MCF 10A (cell line): ENCODE measurements around the gene SHKBP1. TPM values are rescaled to one million over a fixed set of nuclear protein-coding genes. Genes with fewer than 3 reads are reported as not detected.
A peak's percentile ranks its signal among the peaks of the same experiment; 100 is the strongest.

ENCODE experiments used
- BruUV-seq: library from RNA; stranded (reverse); fragments of 400-500 nt; replicated peaks from 2 replicates; lab custom pipeline; 2021; lab: Mats Ljungman, UMichigan
- CTCF ChIA-PET: fragments of 300-600 bp; sonication (Branson Sonifier 250); formaldehyde crosslinking; extraction: SDS; loops from one replicate; lab custom pipeline; 2021; ENCODE audit warnings: antibody characterized with exemption, inconsistent platforms; lab: Yijun Ruan, JAX
- POLR2A ChIA-PET: fragments of 300-600, 350-650 bp; sonication (Branson Sonifier 250); formaldehyde crosslinking; extraction: SDS; loops from one replicate; lab custom pipeline; 2020; ENCODE audit warnings: antibody characterized with exemption, inconsistent platforms; lab: Yijun Ruan, JAX
- DNase-seq: peaks from one replicate; pipeline ENCODE4 v3.0.0-alpha.2; 2018; ENCODE audit not compliant: unreplicated experiment
- H3K27ac Mint-ChIP-seq: one replicate; pipeline ENCODE4 v1.8.0; 2022; ENCODE audit warnings: mild to moderate bottlenecking, low read depth, mixed read lengths; ENCODE audit not compliant: unreplicated experiment
- H3K27me3 Mint-ChIP-seq: one replicate; pipeline ENCODE4 v1.8.0; 2022; ENCODE audit warnings: mixed read lengths; ENCODE audit not compliant: insufficient read depth, unreplicated experiment
- H3K36me3 Mint-ChIP-seq: one replicate; pipeline ENCODE4 v1.8.0; 2022; ENCODE audit warnings: mild to moderate bottlenecking, moderate library complexity, mixed read lengths; ENCODE audit not compliant: insufficient read depth, unreplicated experiment
- H3K4me1 Mint-ChIP-seq: one replicate; pipeline ENCODE4 v1.8.0; 2022; ENCODE audit warnings: mixed read lengths; ENCODE audit not compliant: insufficient read depth, unreplicated experiment
- H3K4me3 Mint-ChIP-seq: one replicate; pipeline ENCODE4 v1.8.0; 2022; ENCODE audit warnings: mild to moderate bottlenecking, moderate library complexity, mixed read lengths; ENCODE audit not compliant: unreplicated experiment
- H3K9me3 Mint-ChIP-seq: one replicate; pipeline ENCODE4 v1.8.0; 2022; ENCODE audit warnings: mixed read lengths; ENCODE audit not compliant: unreplicated experiment
- intact Hi-C: fragments of 100-400 bp; cut with micrococcal nuclease; formaldehyde crosslinking; loops from 2 replicates; pipeline ENCODE4 v1.14.1; 2022
- total RNA-seq: library from RNA; stranded (reverse); gene quantifications from 2 replicates; pipeline ENCODE4 v1.2.3, GENCODE V29; 2022
- TF ChIP-seq, protein P1 (sequence below): fragments of 200-600 bp; IDR thresholded peaks from one replicate; pipeline ENCODE4 v1.8.0; 2022; ENCODE audit warnings: antibody characterized with exemption, mild to moderate bottlenecking; ENCODE audit not compliant: unreplicated experiment

The SHKBP1 gene
- total RNA-seq, 1 experiment from 2014 or later: 41.5 TPM

DNA sequence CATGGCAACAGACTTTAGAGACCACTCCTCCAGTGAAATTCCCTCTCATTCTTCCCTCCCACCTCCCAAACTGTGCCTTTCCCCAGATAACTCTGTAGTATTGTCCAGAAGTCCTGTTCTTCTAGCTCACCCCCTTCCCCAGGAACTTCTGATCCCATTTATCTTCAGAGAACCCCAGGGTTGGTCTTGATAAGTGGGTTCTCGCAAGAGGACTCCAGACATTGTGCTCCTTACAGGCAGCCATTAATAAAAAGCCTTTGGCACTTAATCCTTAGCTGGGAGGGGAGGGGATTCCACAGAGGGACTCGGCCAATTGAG, 26.4 kb downstream of the SHKBP1 start:
- CTCF ChIA-PET: interaction anchor here (0.6 to 4.0 kb wide), 13 partner anchors 27 to 305 kb away, joined by 3 to 40 read pairs (median 4); partner anchors contain the start of gene BLVRB
- TF ChIP-seq, protein P1, sequence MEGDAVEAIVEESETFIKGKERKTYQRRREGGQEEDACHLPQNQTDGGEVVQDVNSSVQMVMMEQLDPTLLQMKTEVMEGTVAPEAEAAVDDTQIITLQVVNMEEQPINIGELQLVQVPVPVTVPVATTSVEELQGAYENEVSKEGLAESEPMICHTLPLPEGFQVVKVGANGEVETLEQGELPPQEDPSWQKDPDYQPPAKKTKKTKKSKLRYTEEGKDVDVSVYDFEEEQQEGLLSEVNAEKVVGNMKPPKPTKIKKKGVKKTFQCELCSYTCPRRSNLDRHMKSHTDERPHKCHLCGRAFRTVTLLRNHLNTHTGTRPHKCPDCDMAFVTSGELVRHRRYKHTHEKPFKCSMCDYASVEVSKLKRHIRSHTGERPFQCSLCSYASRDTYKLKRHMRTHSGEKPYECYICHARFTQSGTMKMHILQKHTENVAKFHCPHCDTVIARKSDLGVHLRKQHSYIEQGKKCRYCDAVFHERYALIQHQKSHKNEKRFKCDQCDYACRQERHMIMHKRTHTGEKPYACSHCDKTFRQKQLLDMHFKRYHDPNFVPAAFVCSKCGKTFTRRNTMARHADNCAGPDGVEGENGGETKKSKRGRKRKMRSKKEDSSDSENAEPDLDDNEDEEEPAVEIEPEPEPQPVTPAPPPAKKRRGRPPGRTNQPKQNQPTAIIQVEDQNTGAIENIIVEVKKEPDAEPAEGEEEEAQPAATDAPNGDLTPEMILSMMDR: no peak
- Mint-ChIP-seq H3K36me3 (peaks cover 5% of the 10 kb centered on the region), H3K27me3 (no peaks in the 10 kb centered on the region), H3K27ac (peak overlapping the region; percentile 69), H3K4me3 (peak overlapping the region; percentile 79), H3K4me1 (peaks cover 45% of the 10 kb centered on the region), H3K9me3 (no peaks in the 10 kb centered on the region)
- no TSS peak for BruUV-seq
- no peak for DNase-seq
- POLR2A ChIA-PET: interaction anchor here (0.5 to 6.5 kb wide), 24 partner anchors 8 to 511 kb away, joined by 3 to 94 read pairs (median 6); partner anchors contain the start of genes BLVRB, COQ8B, ITPKC and RAB4B
- intact Hi-C loops: no loop called here

DNA sequence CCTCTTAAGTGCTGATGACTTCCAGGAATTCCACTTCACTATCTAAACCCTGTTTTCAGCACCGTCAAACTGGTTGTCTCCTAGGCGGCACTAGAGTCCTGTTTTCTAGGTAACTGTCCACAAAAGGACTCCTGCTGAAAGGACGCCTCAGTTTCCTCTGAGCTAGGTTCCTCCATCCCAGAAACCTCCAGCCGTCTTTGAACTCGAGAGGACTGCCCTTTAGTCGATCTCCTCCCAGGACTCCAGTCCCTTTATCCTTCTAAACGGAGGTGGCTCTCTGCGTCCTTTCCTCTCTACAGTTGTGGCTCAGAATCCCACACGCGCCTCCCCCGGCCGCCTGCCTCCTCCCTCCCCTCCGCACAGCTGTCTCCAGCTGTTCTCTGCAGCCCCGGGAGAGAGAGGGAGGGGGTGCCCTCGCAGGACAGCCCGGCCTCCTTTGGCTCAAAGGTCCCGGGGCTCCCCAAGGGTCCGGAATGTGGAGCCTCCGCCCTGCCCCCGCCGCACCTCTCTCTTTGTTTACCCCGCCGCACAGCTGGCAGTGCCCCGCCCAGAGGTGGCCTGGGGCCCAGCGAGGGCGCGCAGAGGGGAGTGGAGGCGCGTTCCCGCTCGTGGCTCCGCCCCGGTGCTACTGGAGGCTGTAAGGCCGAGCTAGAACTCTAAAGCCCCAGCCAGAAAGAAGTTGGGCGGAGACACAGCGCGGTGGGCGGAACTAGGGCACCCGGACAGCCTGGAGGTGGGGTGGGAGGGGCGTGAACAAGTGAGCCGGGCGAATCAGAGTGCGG, 26.9 kb downstream of the SHKBP1 start:
- H3K27ac Mint-ChIP-seq: peak overlapping the region; percentile 69
- no peaks in the 10 kb centered on the region for H3K27me3 Mint-ChIP-seq
- ChIA-PET CTCF (interaction anchor here (0.5 to 4.0 kb wide), 18 partner anchors 10 to 305 kb away, joined by 3 to 40 read pairs (median 4); partner anchors contain the start of gene BLVRB), POLR2A (interaction anchor here (0.5 to 6.5 kb wide), 30 partner anchors 8 to 660 kb away, joined by 3 to 94 read pairs (median 6); partner anchors contain the start of genes ACTMAP, BLVRB, COQ8B and HNRNPUL1)
- intact Hi-C loops: no loop called here
- H3K9me3 Mint-ChIP-seq: no peaks in the 10 kb centered on the region
- DNase-seq: peak; percentile 99
- H3K36me3 Mint-ChIP-seq: peaks cover 5% of the 10 kb centered on the region
- peak overlapping the region; percentile 79 for H3K4me3 Mint-ChIP-seq
- H3K4me1 Mint-ChIP-seq: peaks cover 47% of the 10 kb centered on the region
- no TSS peak for BruUV-seq
- TF ChIP-seq, protein P1: no peak

- Mint-ChIP-seq H3K27ac (peak overlapping the region; percentile 69), H3K36me3 (peaks cover 9% of the 10 kb centered on the region), H3K4me1 (peaks cover 54% of the 10 kb centered on the region), H3K9me3 (no peaks in the 10 kb centered on the region), H3K4me3 (peak overlapping the region; percentile 79), H3K27me3 (no peaks in the 10 kb centered on the region)
- intact Hi-C loops: no loop called here
- TF ChIP-seq, protein P1: no peak
- POLR2A ChIA-PET: interaction anchor here (0.8 to 6.5 kb wide), 27 partner anchors 9 to 659 kb away, joined by 3 to 94 read pairs (median 6); partner anchors contain the start of genes ACTMAP, BLVRB, COQ8B and EGLN2
- CTCF ChIA-PET: interaction anchor here (0.5 to 4.0 kb wide), 9 partner anchors 10 to 166 kb away, joined by 3 to 40 read pairs (median 4); partner anchors contain the start of gene BLVRB
- no TSS peak for BruUV-seq
- no peak for DNase-seq
These were observed 27.5 kb downstream of the SHKBP1 start for GRCh38 chr19:40604171-40604646.
